ENCODE results near the gene SATB1. TPM values are rescaled to one million over a fixed set of nuclear protein-coding genes. Genes with fewer than 3 reads are reported as not detected.

SATB1 gene
- total RNA-seq, 1 experiment from 2014 or later: 15.6 TPM

DNA sequence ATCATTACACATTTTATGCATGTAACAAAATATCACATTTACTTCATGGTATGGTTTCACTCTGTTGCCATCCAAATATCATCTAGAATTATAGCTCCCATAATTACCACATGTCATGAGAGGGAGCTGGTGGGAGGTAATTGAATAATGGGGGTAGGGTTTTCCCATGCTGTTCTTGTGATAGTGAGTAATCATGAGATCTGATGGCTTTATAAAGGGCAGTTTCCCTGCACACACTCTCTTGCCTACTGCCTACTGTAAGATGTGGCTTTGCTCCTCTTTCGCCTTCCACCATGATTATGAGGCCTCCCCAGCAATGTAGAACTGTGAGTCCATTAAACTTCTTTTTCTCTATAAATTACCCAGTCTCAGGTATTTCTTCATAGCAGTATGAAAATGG, 123.4 kb downstream of the SATB1 start:
- Histone ChIP-seq H3K79me2 (ENCODE audit: low read length) (no peaks in the 10 kb centered on the region), H3K4me3 (ENCODE audit: low read length) (no peak overlapping the region), H3K9ac (ENCODE audit: low read length) (no peak overlapping the region), H3K4me2 (ENCODE audit: low read length) (no peak overlapping the region), H3K27ac (ENCODE audit: low read length) (no peak overlapping the region), H3K4me1 (ENCODE audit: insufficient read depth, low read length) (no peaks in the 10 kb centered on the region), H3K9me2 (replicated peaks; ENCODE audit: low read length) (no peaks in the 10 kb centered on the region), H3K27me3 (ENCODE audit: low read length) (no peaks in the 10 kb centered on the region), H2AFZ (ENCODE audit: low read length) (no peak overlapping the region), H3F3A (ENCODE audit: low read length, unreplicated experiment) (no peaks in the 10 kb centered on the region), H4K20me1 (ENCODE audit: low read length) (no peaks in the 10 kb centered on the region), H3K9me3 (ENCODE audit: low read length) (peaks cover 13% of the 10 kb centered on the region; the same call in 1 of the 2 replicates), H3K36me3 (ENCODE audit: low read depth, low read length) (0 out of 2 replicates have a peak, but pooled peaks cover 3% of the 10 kb centered on the region)
- TF ChIP-seq EZH2phosphoT487 (IDR thresholded peaks at IDR 0.05; ENCODE audit: borderline replicate concordance, low read length): no peak
- TF ChIP-seq, protein P1, sequence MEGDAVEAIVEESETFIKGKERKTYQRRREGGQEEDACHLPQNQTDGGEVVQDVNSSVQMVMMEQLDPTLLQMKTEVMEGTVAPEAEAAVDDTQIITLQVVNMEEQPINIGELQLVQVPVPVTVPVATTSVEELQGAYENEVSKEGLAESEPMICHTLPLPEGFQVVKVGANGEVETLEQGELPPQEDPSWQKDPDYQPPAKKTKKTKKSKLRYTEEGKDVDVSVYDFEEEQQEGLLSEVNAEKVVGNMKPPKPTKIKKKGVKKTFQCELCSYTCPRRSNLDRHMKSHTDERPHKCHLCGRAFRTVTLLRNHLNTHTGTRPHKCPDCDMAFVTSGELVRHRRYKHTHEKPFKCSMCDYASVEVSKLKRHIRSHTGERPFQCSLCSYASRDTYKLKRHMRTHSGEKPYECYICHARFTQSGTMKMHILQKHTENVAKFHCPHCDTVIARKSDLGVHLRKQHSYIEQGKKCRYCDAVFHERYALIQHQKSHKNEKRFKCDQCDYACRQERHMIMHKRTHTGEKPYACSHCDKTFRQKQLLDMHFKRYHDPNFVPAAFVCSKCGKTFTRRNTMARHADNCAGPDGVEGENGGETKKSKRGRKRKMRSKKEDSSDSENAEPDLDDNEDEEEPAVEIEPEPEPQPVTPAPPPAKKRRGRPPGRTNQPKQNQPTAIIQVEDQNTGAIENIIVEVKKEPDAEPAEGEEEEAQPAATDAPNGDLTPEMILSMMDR (conservative IDR thresholded peaks at IDR 0.05; ENCODE audit: low read depth, low read length): no peak
- no peak for TF ChIP-seq EZH2 (IDR thresholded peaks at IDR 0.05; ENCODE audit: low read length, unreplicated experiment)
- no TSS peak for BruUV-seq (replicated peaks)
- POLR2A ChIA-PET (ENCODE audit: unreplicated experiment): no interaction called here
- ATAC-seq (no peak), DNase-seq (no peak)
- CTCF ChIA-PET: no interaction called here
- intact Hi-C loops (cut with micrococcal nuclease): no loop called here

DNA sequence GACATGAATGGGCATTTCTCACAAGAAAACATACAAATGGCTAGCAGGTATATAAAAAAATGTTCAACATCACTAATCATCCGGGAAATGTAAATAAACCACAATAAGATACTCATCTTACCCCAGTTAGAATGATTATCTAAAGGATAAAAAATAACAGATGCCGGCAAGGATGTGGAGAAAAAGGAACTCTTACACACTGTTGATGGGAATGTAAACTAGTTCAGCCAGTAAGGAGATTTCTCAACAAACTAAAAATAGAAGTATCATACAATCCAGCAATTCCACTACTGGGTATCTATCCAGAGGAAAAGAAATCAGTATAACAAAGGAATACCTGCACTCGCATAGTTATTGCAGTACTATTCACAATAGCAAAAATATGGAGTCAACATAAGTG, 124.2 kb downstream of the SATB1 start:
- intact Hi-C loops (cut with micrococcal nuclease): no loop called here
- no peaks in the 10 kb centered on the region for H3K4me1 ChIP-seq (ENCODE audit: insufficient read depth, low read length)
- no peaks in the 10 kb centered on the region for H4K20me1 ChIP-seq (ENCODE audit: low read length)
- H3F3A ChIP-seq (ENCODE audit: low read length, unreplicated experiment): no peaks in the 10 kb centered on the region
- ChIA-PET POLR2A (ENCODE audit: unreplicated experiment) (no interaction called here), CTCF (no interaction called here)
- no peak for ATAC-seq
- no peak overlapping the region for H3K4me2 ChIP-seq (ENCODE audit: low read length)
- no peak overlapping the region for H2AFZ ChIP-seq (ENCODE audit: low read length)
- no peak for TF ChIP-seq EZH2phosphoT487 (IDR thresholded peaks at IDR 0.05; ENCODE audit: borderline replicate concordance, low read length)
- TF ChIP-seq, protein P1 (conservative IDR thresholded peaks at IDR 0.05; ENCODE audit: low read depth, low read length): no peak
- TF ChIP-seq EZH2 (IDR thresholded peaks at IDR 0.05; ENCODE audit: low read length, unreplicated experiment): no peak
- H3K36me3 ChIP-seq (ENCODE audit: low read depth, low read length): 0 out of 2 replicates have a peak, but pooled peaks cover 3% of the 10 kb centered on the region
- no peak for DNase-seq
- no peaks in the 10 kb centered on the region for H3K27me3 ChIP-seq (ENCODE audit: low read length)
- H3K9me2 ChIP-seq (replicated peaks; ENCODE audit: low read length): no peaks in the 10 kb centered on the region
- BruUV-seq (replicated peaks): no TSS peak
- no peak overlapping the region for H3K9ac ChIP-seq (ENCODE audit: low read length)
- H3K4me3 ChIP-seq (ENCODE audit: low read length): no peak overlapping the region
- H3K79me2 ChIP-seq (ENCODE audit: low read length): no peaks in the 10 kb centered on the region
- no peak overlapping the region for H3K27ac ChIP-seq (ENCODE audit: low read length)
- H3K9me3 ChIP-seq (ENCODE audit: low read length): peaks cover 14% of the 10 kb centered on the region; the same call in 1 of the 2 replicates

DNA sequence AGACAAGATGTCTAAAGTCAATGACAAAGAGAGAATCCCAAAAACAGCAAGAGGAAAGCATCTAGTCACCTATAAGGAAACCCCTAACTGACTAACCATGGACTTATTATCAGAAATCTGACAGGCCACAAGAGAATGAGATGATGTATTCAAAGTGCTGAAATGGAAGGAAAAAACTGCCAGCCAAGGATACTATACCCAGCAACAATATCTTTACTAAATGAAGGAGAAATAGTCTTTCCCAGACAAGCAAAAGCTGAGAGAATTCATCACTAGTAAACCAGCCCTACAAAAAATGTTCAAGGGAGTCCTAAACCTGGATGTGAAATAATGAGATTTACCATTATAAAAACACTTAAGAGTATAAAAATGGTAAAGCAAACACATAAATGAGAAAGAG, 128.0 kb downstream of the SATB1 start:
- Histone ChIP-seq H4K20me1 (ENCODE audit: low read length) (no peaks in the 10 kb centered on the region), H3K4me2 (ENCODE audit: low read length) (no peak overlapping the region), H3K9me2 (replicated peaks; ENCODE audit: low read length) (no peaks in the 10 kb centered on the region), H3K4me3 (ENCODE audit: low read length) (no peak overlapping the region), H3K4me1 (ENCODE audit: insufficient read depth, low read length) (peaks cover 10% of the 10 kb centered on the region), H3K9me3 (ENCODE audit: low read length) (peaks cover 14% of the 10 kb centered on the region; the same call in 1 of the 2 replicates), H3K27ac (ENCODE audit: low read length) (no peak overlapping the region), H3K79me2 (ENCODE audit: low read length) (no peaks in the 10 kb centered on the region), H3K36me3 (ENCODE audit: low read depth, low read length) (0 out of 2 replicates have a peak, but pooled peaks cover 3% of the 10 kb centered on the region), H2AFZ (ENCODE audit: low read length) (no peak overlapping the region), H3K9ac (ENCODE audit: low read length) (no peak overlapping the region), H3F3A (ENCODE audit: low read length, unreplicated experiment) (no peaks in the 10 kb centered on the region), H3K27me3 (ENCODE audit: low read length) (no peaks in the 10 kb centered on the region)
- TF ChIP-seq, protein P1 (conservative IDR thresholded peaks at IDR 0.05; ENCODE audit: low read depth, low read length): no peak
- TF ChIP-seq EZH2phosphoT487 (IDR thresholded peaks at IDR 0.05; ENCODE audit: borderline replicate concordance, low read length) (no peak), EZH2 (IDR thresholded peaks at IDR 0.05; ENCODE audit: low read length, unreplicated experiment) (no peak)
- DNase-seq (no peak), ATAC-seq (no peak)
- no TSS peak for BruUV-seq (replicated peaks)
- ChIA-PET CTCF (no interaction called here), POLR2A (ENCODE audit: unreplicated experiment) (no interaction called here)
- intact Hi-C loops (cut with micrococcal nuclease): loop anchor here (5.0 kb wide), 1 partner anchor 90 kb away; no protein-coding TSS in a partner anchor
